ENCODE results near the gene FPGS. TPM values are rescaled to one million over a fixed set of nuclear protein-coding genes. Genes with fewer than 3 reads are reported as not detected.

FPGS gene
- total and polyA plus RNA-seq, 2 of the 4 experiments (the other 2 are of a cell fraction), result 43.9 to 75.7 TPM

- Histone ChIP-seq H3K23ac (ENCODE audit: low read depth, low read length) (no peak overlapping the region), H3K9me1 (ENCODE audit: insufficient read depth, low read length) (peaks cover 12% of the 10 kb centered on the region), H2BK5ac (ENCODE audit: low read depth, low read length, poor library complexity, severe bottlenecking) (no peak overlapping the region), H2AK9ac (replicated peaks; ENCODE audit: low read depth, low read length, poor library complexity) (no peak overlapping the region), H4K91ac (ENCODE audit: insufficient read depth, low read depth, low read length) (no peak overlapping the region), H3K4ac (ENCODE audit: low read depth, low read length) (peak overlapping the region; percentile 18; the same call in 1 of the 2 replicates), H4K8ac (ENCODE audit: low read depth in 2 of 2, low read length in 2 of 2) (no peak overlapping the region), H3K9me3 (ENCODE audit: control insufficient read depth, insufficient read depth, low read length) (no peaks in the 10 kb centered on the region), H3K27me3 (ENCODE audit: control insufficient read depth, insufficient read depth, low read length) (no peaks in the 10 kb centered on the region), H3K4me1 (ENCODE audit: control insufficient read depth, insufficient read depth, low read length) (peaks cover 11% of the 10 kb centered on the region), H4K5ac (ENCODE audit: low read depth, low read length) (no peak overlapping the region), H4K20me1 (ENCODE audit: insufficient read depth, low read length) (no peaks in the 10 kb centered on the region), H2BK15ac (ENCODE audit: low read depth, low read length) (peak overlapping the region; percentile 73; the same call in 2 of the 3 replicates), H3K18ac (ENCODE audit: low read depth, low read length) (no peak overlapping the region), H3K9ac (ENCODE audit: low read depth, low read length) (no peak overlapping the region), H3K4me2 (ENCODE audit: low read depth, low read length) (no peak overlapping the region), H3K14ac (replicated peaks; ENCODE audit: low read depth, low read length) (no peak overlapping the region), H2AFZ (replicated peaks; ENCODE audit: low read length, poor library complexity) (peak overlapping the region; percentile 37), H3K4me3 (ENCODE audit: insufficient read depth, low read depth, low read length) (no peak overlapping the region), H3K36me3 (ENCODE audit: control insufficient read depth, insufficient read depth, low read length) (peaks cover 6% of the 10 kb centered on the region), H3K27ac (ENCODE audit: insufficient read depth, low read length) (no peak overlapping the region), H3K79me1 (ENCODE audit: low read depth in 1 of 2, low read length in 2 of 2) (peaks cover 0 to 31% of the 10 kb centered on the region in 2 experiments; a peak in 2 of 4 replicates), H2BK20ac (ENCODE audit: low read depth, low read length) (no peak overlapping the region), H2BK120ac (ENCODE audit: low read depth, low read length) (no peak overlapping the region; the same call in 1 of the 2 replicates), H3K56ac (ENCODE audit: extremely low read depth, insufficient read depth, low read length) (no peak overlapping the region), H2AK5ac (ENCODE audit: low read depth, low read length) (peak overlapping the region; percentile 80)
- dilution Hi-C loops (cut with HindIII; ENCODE audit: low sequenced_read_pairs, unreplicated experiment) (no loop called here), in situ Hi-C loops (cut with MboI; ENCODE audit: low sequenced_read_pairs) (no loop called here), intact Hi-C loops (cut with micrococcal nuclease) (no loop called here)
- ATAC-seq (ENCODE audit: low read depth), result no peak
- ChIA-PET CTCF (interaction anchor here (0.6 kb wide), 1 partner anchor 14 kb away, joined by 3 read pairs; no protein-coding TSS in a partner anchor), POLR2A (ENCODE audit: unreplicated experiment) (interaction anchor here (0.6 to 1.6 kb wide), 2 partner anchors 17 to 18 kb away, joined by 4 to 6 read pairs; no protein-coding TSS in a partner anchor)
- no peak for DNase-seq
- 80% methylated on average over 3 of the region's 11 CpGs; no CpG with 5 or more reads in 1 of the 2 experiments for WGBS, 2 experiments (ENCODE audit: extremely low coverage in 2 of 2, insufficient read length in 1 of 2)
- TF ChIP-seq FOS (IDR thresholded peaks at IDR 0.05; ENCODE audit: low read depth, low read length) (no peak), NFE2L2 (IDR thresholded peaks at IDR 0.05; ENCODE audit: low read depth, low read length) (no peak), MAFK (IDR thresholded peaks at IDR 0.05; ENCODE audit: low read depth, low read length) (no peak), MAZ (IDR thresholded peaks at IDR 0.05; ENCODE audit: borderline replicate concordance, low read depth, low read length) (no peak), MXI1 (IDR thresholded peaks at IDR 0.05; ENCODE audit: borderline replicate concordance, low read depth, low read length) (no peak), CEBPB (IDR thresholded peaks at IDR 0.05; ENCODE audit: low read depth, low read length) (no peak), RFX5 (IDR thresholded peaks at IDR 0.05; ENCODE audit: low read depth, low read length) (no peak), SMC3 (IDR thresholded peaks at IDR 0.05; ENCODE audit: low read depth, low read length) (no peak), POLR2A (IDR thresholded peaks at IDR 0.05; ENCODE audit: low read depth, low read length) (no peak), RCOR1 (IDR thresholded peaks at IDR 0.05; ENCODE audit: insufficient replicate concordance, low read length) (no peak)
- BruUV-seq (replicated peaks), result no TSS peak
Observed at GRCh38 chr9:127856094-127856728, 53.5 kb downstream of the FPGS start.
